B cell (primary cell): ENCODE measurements around the gene IGF1R. TPM values are rescaled to one million over a fixed set of nuclear protein-coding genes. Genes with fewer than 3 reads are reported as not detected.

Source experiments
- ATAC-seq: fragments of 200-7000 bp; cut with Tn5 transposase; one replicate; pipeline ENCODE4 v1.10.0; 2021; ENCODE audit warnings: low read depth, mild to moderate bottlenecking, moderate number of reproducible peaks, moderate library complexity
- CTCF ChIA-PET: fragments of 350-600 bp; sonication (Branson Sonifier 250); formaldehyde crosslinking; loops from one replicate; lab custom pipeline; 2021; ENCODE audit warnings: antibody characterized with exemption, inconsistent platforms; lab: Charles Lee
- POLR2A ChIA-PET: fragments of 350-600 bp; sonication (Branson Sonifier 250); formaldehyde crosslinking; loops from one replicate; lab custom pipeline; 2021; ENCODE audit warnings: antibody characterized with exemption; lab: Charles Lee
- DNase-seq: peaks from one replicate; pipeline ENCODE4 v3.0.0; 2013
- H2AFZ ChIP-seq: 2 replicates; pipeline ENCODE4 v1.6.1; 2012; ENCODE audit warnings: mild to moderate bottlenecking, low read depth, low read length; ENCODE audit not compliant: insufficient read depth, poor library complexity, severe bottlenecking
- H3K27ac ChIP-seq, 2 donors: 1 replicate in 1 of 2; 2 replicates in 1 of 2; pipeline ENCODE4 v1.5.1; 2012 to 2013; ENCODE audit warnings: low read length in 2 of 2, mild to moderate bottlenecking in 2 of 2, moderate library complexity in 1 of 2
- H3K27me3 ChIP-seq, 4 experiments: fragments of 200-600 bp in 1 of 4; sonication (generic) in 1 of 4; replicated peaks in 1 of 4; 1 replicate in 2 of 4; 2 replicates in 2 of 4; pipeline versions ENCODE4 v1.6.1 to v1.7.0; 2013 to 2016; ENCODE audit warnings: low read length in 3 of 4, mild to moderate bottlenecking in 2 of 4, mixed read lengths in 1 of 4, moderate library complexity in 1 of 4; ENCODE audit not compliant: insufficient read depth in 4 of 4, control insufficient read depth in 3 of 4; ENCODE audit errors: control extremely low read depth in 1 of 4
- H3K36me3 ChIP-seq, 2 experiments: replicated peaks in 1 of 2; 1 replicate in 1 of 2; 2 replicates in 1 of 2; pipeline versions ENCODE4 v1.6.1 to v1.7.1; 2013; ENCODE audit warnings: low read length in 1 of 2; ENCODE audit not compliant: insufficient read depth in 2 of 2, control insufficient read depth in 1 of 2; ENCODE audit errors: control extremely low read depth in 1 of 2, extremely low read depth in 1 of 2
- H3K4me1 ChIP-seq, 2 donors: fragments of 200-600 bp in 1 of 2; sonication (generic) in 1 of 2; 1 replicate in 1 of 2; 2 replicates in 1 of 2; pipeline versions ENCODE4 v1.5.1 to v1.6.1; 2013 to 2017; ENCODE audit warnings: low read length in 2 of 2; ENCODE audit not compliant: control insufficient read depth in 2 of 2, insufficient read depth in 2 of 2
- H3K4me2 ChIP-seq: replicated peaks from 2 replicates; pipeline ENCODE3; 2012; ENCODE audit warnings: mild to moderate bottlenecking, low read depth, low read length; ENCODE audit not compliant: poor library complexity, severe bottlenecking
- H3K4me3 ChIP-seq, 5 experiments: fragments of 200-600 bp in 1 of 5; sonication (generic) in 1 of 5; 1 replicate in 3 of 5; 2 replicates in 2 of 5; pipeline versions ENCODE4 v1.5.1 to v1.7.0; 2011 to 2016; ENCODE audit warnings: low read length in 4 of 5, mild to moderate bottlenecking in 4 of 5, low read depth in 2 of 5, control low read depth in 1 of 5, moderate library complexity in 1 of 5; ENCODE audit not compliant: insufficient read depth in 1 of 5; ENCODE audit errors: control extremely low read depth in 1 of 5, extremely low read depth in 1 of 5
- H3K79me2 ChIP-seq: fragments of 200-600 bp; sonication (generic); one replicate; pipeline ENCODE4 v1.6.0; 2016; ENCODE audit warnings: low read length; ENCODE audit not compliant: control insufficient read depth, insufficient read depth
- H3K9ac ChIP-seq: fragments of 200-600 bp; sonication (generic); 2 replicates; pipeline ENCODE4 v1.6.1; 2017; ENCODE audit warnings: mild to moderate bottlenecking, low read length, moderate library complexity
- H3K9me3 ChIP-seq, 3 donors: one replicate each; pipeline versions ENCODE4 v1.6.1 to v1.7.1; 2013; ENCODE audit warnings: low read length in 2 of 3; ENCODE audit not compliant: control insufficient read depth in 2 of 3, insufficient read depth in 1 of 3; ENCODE audit errors: control extremely low read depth in 1 of 3
- H4K20me1 ChIP-seq: 2 replicates; pipeline ENCODE4 v1.6.0; 2012; ENCODE audit warnings: mild to moderate bottlenecking, low read length; ENCODE audit not compliant: insufficient read depth, control insufficient read depth, poor library complexity, severe bottlenecking
- H3K27ac Mint-ChIP-seq: one replicate; pipeline ENCODE4 v1.8.0; 2021; ENCODE audit warnings: mixed read lengths
- H3K27me3 Mint-ChIP-seq: one replicate; pipeline ENCODE4 v1.8.0; 2021; ENCODE audit warnings: mixed read lengths
- H3K4me1 Mint-ChIP-seq: one replicate; pipeline ENCODE4 v1.8.0; 2021; ENCODE audit warnings: mixed read lengths
- H3K4me3 Mint-ChIP-seq: one replicate; pipeline ENCODE4 v1.8.0; 2021; ENCODE audit warnings: mixed read lengths
- H3K9me3 Mint-ChIP-seq: one replicate; pipeline ENCODE4 v1.8.0; 2022; ENCODE audit warnings: mixed read lengths; ENCODE audit not compliant: insufficient read depth
- EZH2 ChIP-seq: IDR thresholded peaks from 2 replicates; pipeline ENCODE4 v1.6.1; 2012; ENCODE audit warnings: borderline replicate concordance, low read depth, mild to moderate bottlenecking, moderate library complexity, low read length; ENCODE audit not compliant: insufficient read depth, poor library complexity, severe bottlenecking
- WGBS: methylation state at CpG from one replicate; pipeline ENCODE4 v1.1.5; 2013; ENCODE audit warnings: missing lambda C conversion rate; ENCODE audit not compliant: insufficient coverage; 5-methylcytosine and 5-hydroxymethylcytosine counted together
- intact Hi-C: fragments of 100-400 bp; cut with micrococcal nuclease; formaldehyde crosslinking; loops from one replicate; pipeline ENCODE4 v1.10.0; 2022
- polyA plus RNA-seq: library from polyadenylated mRNA; depleted of rRNA; stranded (reverse); fragments of >200 nt; gene quantifications from 2 replicates; pipeline ENCODE4 v1.2.3, GENCODE V29; 2012
- total RNA-seq, 2 donors: library from RNA; stranded (reverse); fragments of 120-200 nt in 1 of 2; gene quantifications; 1 replicate in 1 of 2; 2 replicates in 1 of 2; pipeline versions ENCODE4 v1.2.3 to v1.2.4, GENCODE V29; 2013 to 2022
- TF ChIP-seq, protein P1 (sequence below): fragments of 200-600 bp; IDR thresholded peaks from one replicate; pipeline ENCODE4 v1.8.0; 2022; ENCODE audit warnings: antibody characterized with exemption, mild to moderate bottlenecking

The IGF1R gene
- total and polyA plus RNA-seq, 2 donors (not counting 1 experiment from before 2014, with no cell fraction given), result 5.4 to 23.1 TPM

DNA sequence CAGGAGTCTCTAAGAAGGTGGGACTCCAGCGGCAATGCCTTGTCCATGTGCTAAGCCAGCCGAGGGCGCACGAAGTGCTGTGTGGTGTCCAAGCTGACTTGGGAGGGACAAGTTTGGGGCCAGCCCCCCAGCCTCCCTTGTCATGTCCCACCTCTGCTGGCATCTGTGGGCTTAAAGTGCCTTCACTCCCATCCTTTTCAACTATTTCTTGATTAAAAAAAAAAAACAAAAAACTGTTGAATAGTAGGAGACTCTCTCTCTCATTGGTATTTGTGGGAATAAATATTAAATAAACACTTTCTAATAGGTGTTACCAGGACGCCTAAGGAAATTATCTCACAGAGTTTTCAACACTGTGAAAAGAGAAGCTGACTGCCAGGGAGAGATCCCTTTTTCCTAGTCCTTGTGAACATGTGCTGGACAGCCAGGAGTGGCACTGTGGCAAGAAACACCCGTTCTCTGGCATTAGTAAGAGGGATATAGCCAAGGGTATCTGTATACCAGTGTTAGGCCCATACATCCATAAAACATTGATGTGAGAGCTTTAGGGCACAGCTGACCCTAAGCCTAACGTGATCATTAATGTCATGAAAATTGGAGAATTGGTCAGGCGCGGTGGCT is 158.0 kb downstream of the IGF1R start:
- POLR2A ChIA-PET, result no interaction called here
- Mint-ChIP-seq H3K4me3 (no peak overlapping the region), H3K27ac (no peak overlapping the region), H3K9me3 (no peaks in the 10 kb centered on the region), H3K4me1 (no peaks in the 10 kb centered on the region), H3K27me3 (no peaks in the 10 kb centered on the region)
- no peaks in the 10 kb centered on the region for H3K4me1 ChIP-seq
- no peaks in the 10 kb centered on the region for H3K79me2 ChIP-seq
- no peak overlapping the region for H2AFZ ChIP-seq
- DNase-seq (no peak), ATAC-seq (no peak)
- H3K9ac ChIP-seq, result no peak overlapping the region
- H3K27ac ChIP-seq, result no peak overlapping the region
- CTCF ChIA-PET, result interaction anchor here (2.2 kb wide), 1 partner anchor 27 kb away, joined by 8 read pairs; no protein-coding TSS in a partner anchor
- H4K20me1 ChIP-seq, result no peaks in the 10 kb centered on the region
- TF ChIP-seq EZH2, result no peak
- TF ChIP-seq, protein P1, sequence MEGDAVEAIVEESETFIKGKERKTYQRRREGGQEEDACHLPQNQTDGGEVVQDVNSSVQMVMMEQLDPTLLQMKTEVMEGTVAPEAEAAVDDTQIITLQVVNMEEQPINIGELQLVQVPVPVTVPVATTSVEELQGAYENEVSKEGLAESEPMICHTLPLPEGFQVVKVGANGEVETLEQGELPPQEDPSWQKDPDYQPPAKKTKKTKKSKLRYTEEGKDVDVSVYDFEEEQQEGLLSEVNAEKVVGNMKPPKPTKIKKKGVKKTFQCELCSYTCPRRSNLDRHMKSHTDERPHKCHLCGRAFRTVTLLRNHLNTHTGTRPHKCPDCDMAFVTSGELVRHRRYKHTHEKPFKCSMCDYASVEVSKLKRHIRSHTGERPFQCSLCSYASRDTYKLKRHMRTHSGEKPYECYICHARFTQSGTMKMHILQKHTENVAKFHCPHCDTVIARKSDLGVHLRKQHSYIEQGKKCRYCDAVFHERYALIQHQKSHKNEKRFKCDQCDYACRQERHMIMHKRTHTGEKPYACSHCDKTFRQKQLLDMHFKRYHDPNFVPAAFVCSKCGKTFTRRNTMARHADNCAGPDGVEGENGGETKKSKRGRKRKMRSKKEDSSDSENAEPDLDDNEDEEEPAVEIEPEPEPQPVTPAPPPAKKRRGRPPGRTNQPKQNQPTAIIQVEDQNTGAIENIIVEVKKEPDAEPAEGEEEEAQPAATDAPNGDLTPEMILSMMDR, result no peak
- intact Hi-C loops, result no loop called here
- H3K4me2 ChIP-seq, result no peak overlapping the region
- no peak overlapping the region for H3K4me3 ChIP-seq
- H3K9me3 ChIP-seq, result no peaks in the 10 kb centered on the region
- no peaks in the 10 kb centered on the region for H3K27me3 ChIP-seq
- WGBS, result 98% methylated on average over 7 of the region's 9 CpGs
- no peaks in the 10 kb centered on the region for H3K36me3 ChIP-seq

DNA sequence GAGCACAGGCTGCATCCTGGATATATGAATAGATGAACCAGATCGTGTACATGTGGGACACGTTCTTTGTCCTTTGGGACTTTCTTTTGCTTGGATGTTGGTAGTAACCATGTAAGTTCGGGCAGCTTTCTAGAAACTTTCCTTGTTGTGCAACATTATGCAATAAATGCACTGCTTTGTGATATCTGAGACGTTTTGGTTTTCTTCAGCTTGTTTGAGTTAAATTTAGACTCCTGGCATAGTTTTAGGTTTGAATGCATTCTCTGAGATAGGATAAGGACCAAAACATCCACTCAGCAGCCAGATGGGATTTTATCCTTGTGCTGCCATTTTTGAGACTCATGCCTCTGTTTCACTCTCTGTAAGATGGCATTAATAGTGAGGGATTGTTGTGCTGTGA is 158.9 kb downstream of the IGF1R start:
- POLR2A ChIA-PET, result no interaction called here
- no peaks in the 10 kb centered on the region for H3K79me2 ChIP-seq
- H3K4me3 ChIP-seq, result no peak overlapping the region
- H3K27ac ChIP-seq, result no peak overlapping the region
- no peak overlapping the region for H3K27ac Mint-ChIP-seq
- no peaks in the 10 kb centered on the region for H3K4me1 ChIP-seq
- no peak overlapping the region for H3K4me3 Mint-ChIP-seq
- no peaks in the 10 kb centered on the region for H3K4me1 Mint-ChIP-seq
- ATAC-seq, result no peak
- 88% methylated on average over 4 of the region's 4 CpGs for WGBS
- H3K27me3 Mint-ChIP-seq, result no peaks in the 10 kb centered on the region
- no peaks in the 10 kb centered on the region for H3K27me3 ChIP-seq
- intact Hi-C loops, result no loop called here
- no peaks in the 10 kb centered on the region for H3K36me3 ChIP-seq
- no peaks in the 10 kb centered on the region for H3K9me3 ChIP-seq
- H3K9ac ChIP-seq, result no peak overlapping the region
- no peak for DNase-seq
- H3K9me3 Mint-ChIP-seq, result no peaks in the 10 kb centered on the region
- no peak overlapping the region for H2AFZ ChIP-seq
- CTCF ChIA-PET, result interaction anchor here (1.2 to 2.2 kb wide), 2 partner anchors 28 to 252 kb away, joined by 3 to 8 read pairs; no protein-coding TSS in a partner anchor
- no peak overlapping the region for H3K4me2 ChIP-seq
- no peak for TF ChIP-seq EZH2
- TF ChIP-seq, protein P1, result no peak
- no peaks in the 10 kb centered on the region for H4K20me1 ChIP-seq
